Right renal pelvis (tissue), 4 donors: ENCODE measurements around the gene PRKAG2. TPM values are rescaled to one million over a fixed set of nuclear protein-coding genes. Genes with fewer than 3 reads are reported as not detected.

Source experiments
- DNase-seq, 4 donors: peaks; one replicate each; pipeline ENCODE4 v3.0.0-alpha.2; 2013; ENCODE audit warnings: low read depth in 4 of 4, low spot score in 3 of 4, missing footprints in 1 of 4
- polyA plus RNA-seq, 4 donors: library from polyadenylated mRNA; unstranded; fragments of 120-200 nt; gene quantifications; one replicate each; pipeline ENCODE4 v1.2.1, GENCODE V29; 2013; ENCODE audit not compliant: insufficient read length in 4 of 4

The PRKAG2 gene
- polyA plus RNA-seq, 4 donors, result 27.5 to 33.8 (median 30.2) TPM

- no peak for DNase-seq
These were observed 189.2 kb downstream of the PRKAG2 start for GRCh38 chr7:151687523-151688235.

GRCh38 chr7:151686826-151687225, 190.1 kb downstream of the PRKAG2 start:
- DNase-seq, result no peak

- DNase-seq, result no peak
These were observed 190.7 kb downstream of the PRKAG2 start for GRCh38 chr7:151686016-151686766.

DNA sequence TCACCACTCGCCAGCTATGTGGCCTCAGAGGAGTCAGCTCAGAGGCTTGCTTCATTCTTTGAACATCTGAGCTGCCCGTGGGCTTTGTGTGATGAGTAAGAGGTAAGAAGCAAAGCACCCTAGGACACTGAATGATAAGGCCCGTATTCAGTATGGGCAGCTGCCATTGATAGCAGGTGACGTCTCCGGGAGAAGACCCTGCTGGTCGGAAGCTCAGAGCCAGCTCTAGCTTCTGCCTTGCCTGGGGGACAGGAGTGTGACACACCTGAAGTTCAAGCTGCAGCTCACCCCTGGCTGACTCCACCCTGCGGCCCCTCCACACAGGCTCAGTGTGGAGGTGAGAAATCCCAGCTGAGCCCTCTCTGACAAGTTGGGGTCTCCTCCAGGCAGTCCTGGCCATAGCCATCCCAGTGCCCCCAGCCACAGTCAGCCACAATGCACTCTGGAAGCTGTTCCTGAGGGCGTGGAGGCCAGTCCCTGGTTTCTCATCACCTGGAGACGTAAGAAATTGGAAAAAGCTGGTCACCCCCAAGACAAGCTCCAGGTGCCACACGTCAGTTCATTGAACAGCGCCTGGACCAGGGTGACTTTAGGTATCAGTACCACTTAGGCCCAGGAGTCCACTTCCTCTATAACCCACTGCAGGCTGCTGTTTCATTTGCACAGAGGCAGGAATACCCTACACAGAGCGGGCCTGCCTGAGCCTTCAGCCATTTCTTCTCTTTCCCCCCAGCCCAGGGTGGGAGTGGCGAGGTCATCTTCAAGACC, 192.3 kb downstream of the PRKAG2 start:
- no peak for DNase-seq

DNA sequence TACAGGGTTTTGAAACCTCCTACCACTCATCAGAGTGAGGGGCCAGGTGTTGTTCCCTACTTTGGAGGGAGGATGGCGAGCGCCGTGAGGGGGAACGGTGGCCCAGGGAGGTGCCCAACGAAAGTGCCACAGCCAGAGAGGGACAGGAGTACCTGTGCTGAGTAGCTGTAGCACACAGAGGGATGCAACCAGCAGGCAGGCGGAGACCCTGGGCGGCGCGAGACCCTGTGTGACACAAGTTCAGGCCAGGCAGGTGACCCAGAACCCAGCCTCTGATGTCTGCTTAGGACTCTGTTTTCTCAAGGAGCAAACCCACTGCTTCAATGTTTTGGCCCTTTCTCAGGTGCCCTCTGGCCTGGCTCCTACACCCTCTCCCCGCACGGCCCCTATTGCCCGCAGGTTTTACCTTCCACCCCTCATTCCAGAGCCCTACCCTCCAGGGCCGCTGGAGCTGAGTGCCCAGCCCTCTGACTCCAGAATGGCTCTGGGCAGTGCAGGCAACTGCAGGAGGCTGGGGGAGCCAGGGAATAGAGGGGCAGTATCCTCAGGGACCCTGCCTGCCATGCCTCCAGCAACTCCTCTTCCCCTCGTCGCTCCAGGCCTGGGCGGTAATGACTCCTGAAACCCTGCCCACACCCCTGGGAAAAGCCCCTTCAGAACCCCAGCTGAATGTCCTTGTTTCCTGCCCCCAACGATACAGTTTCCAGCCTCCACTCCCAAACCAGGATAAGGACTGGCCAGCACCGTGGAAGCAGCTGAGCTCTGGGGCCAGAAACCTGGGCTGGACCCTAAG, 193.1 kb downstream of the PRKAG2 start:
- no peak for DNase-seq

GRCh38 chr7:151682831-151683614, 193.9 kb downstream of the PRKAG2 start:
- no peak for DNase-seq

GRCh38 chr7:151681726-151682125, 195.2 kb downstream of the PRKAG2 start:
- no peak for DNase-seq

- no peak for DNase-seq
These were observed 196.1 kb downstream of the PRKAG2 start for GRCh38 chr7:151680810-151681209.

- no peak for DNase-seq
These were observed 196.9 kb downstream of the PRKAG2 start for GRCh38 chr7:151679881-151680612.

GRCh38 chr7:151679071-151679708, 197.7 kb downstream of the PRKAG2 start:
- no peak for DNase-seq

DNA sequence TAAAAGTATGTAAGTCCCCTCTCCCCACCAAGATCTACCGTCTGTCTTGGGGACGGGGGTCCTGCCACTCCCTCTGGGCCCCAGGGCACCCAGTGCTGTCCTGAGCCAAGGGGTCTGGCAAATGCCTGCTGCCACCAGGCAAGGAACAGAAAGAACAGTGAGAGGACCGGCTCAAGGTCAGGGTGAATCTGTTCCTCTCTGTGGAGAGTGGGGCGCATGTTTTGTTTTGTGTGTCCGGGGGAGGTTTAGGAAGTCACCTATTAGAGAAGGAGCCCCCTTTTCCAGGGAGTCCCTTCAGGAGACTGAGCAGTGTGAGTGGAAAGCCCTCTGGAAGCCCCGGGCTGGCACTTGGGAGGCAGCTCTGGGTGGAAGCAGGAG, 198.7 kb downstream of the PRKAG2 start:
- DNase-seq, result no peak

DNA sequence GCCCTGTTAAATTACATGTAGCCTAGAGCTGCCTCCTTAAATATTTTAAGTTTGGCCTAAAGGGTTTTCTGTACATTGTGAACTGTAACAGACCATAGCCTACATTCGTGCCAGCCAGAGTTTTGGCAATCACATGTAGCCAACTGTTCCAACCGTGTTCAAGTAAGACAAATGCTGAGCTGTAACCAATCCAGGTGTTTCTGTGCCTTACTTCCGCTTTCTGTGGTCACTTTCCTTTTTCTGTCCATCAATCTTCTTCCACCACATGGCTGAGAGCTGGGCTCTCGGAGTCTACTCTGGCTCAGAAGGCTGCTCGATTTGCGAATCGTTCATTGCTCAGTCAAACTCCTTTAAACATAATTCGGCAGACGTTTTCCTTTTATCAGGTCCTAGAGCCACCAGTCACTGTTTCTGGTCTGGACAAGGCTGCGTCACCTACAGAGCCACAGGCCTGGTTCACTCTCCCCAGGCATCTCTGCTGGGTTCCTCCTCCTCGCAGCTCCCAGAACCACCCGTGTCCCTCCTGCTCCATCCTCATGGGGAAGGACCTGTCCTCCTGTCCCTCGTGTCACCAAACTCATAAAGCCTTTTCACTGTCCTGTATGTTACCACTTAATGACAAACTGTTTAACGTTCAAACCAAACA, 199.2 kb downstream of the PRKAG2 start:
- DNase-seq, result no peak

DNA sequence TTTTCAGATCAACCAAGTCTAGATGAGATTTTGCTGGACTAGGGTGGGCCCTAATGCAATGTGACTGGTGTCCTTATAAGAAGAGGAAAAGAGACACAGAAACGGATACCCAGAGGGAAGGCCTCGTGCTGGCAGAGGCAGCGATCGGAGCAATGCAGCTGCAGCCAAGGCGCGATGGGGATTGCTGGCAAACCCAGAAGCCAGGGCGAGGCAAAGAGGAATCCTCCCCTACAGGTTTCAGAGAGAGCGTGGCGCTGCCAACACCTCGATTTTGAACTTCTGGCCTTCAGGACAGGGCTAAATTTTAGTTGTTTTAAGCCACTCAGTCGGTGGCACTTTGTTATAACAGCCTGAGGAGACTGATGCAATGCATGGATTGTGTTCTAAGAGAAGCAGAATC, 200.2 kb downstream of the PRKAG2 start:
- DNase-seq, result no peak

GRCh38 chr7:151675196-151675920, 201.6 kb downstream of the PRKAG2 start:
- DNase-seq, result no peak

- DNase-seq, result no peak
These were observed 202.6 kb downstream of the PRKAG2 start for GRCh38 chr7:151674161-151674920.

- no peak for DNase-seq
These were observed 203.7 kb downstream of the PRKAG2 start for GRCh38 chr7:151673216-151673615.

- no peak for DNase-seq
These were observed 204.2 kb downstream of the PRKAG2 start for GRCh38 chr7:151672716-151673115.
